HG02938 (cell line): ENCODE data around the gene RNF38.
A peak's percentile ranks its signal among the peaks of the same experiment; 100 is the strongest.
"Not testable (repeated sequence)": the region's sequence is repeated elsewhere in the genome, so short reads cannot be mapped to it uniquely, and the experiment has no call there.

ENCODE experiments used
- ATAC-seq: cut with Tn5 transposase; IDR thresholded peaks from one replicate; pipeline ENCODE4 v1.9.1; 2021; ENCODE audit warnings: mild to moderate bottlenecking, moderate library complexity; ENCODE audit not compliant: unreplicated experiment

The RNF38 gene

GRCh38 chr9:36407122-36407723 lies 7.2 kb upstream of the RNF38 start:
- peak; percentile 54 for ATAC-seq

GRCh38 chr9:36402536-36402935 lies 2.5 kb upstream of the RNF38 start:
- no peak for ATAC-seq

- ATAC-seq, result no peak
These were observed 1.9 kb upstream of the RNF38 start for GRCh38 chr9:36401897-36402480.

GRCh38 chr9:36401164-36401740 lies 1.2 kb upstream of the RNF38 start:
- ATAC-seq, result peak; percentile 51

- ATAC-seq, result peak; percentile 70
These were observed 479 bp upstream of the RNF38 start for GRCh38 chr9:36400332-36401163.

- ATAC-seq, result no peak
These were observed 1.3 kb downstream of the RNF38 start for GRCh38 chr9:36398745-36399144.

- no peak for ATAC-seq
These were observed 3.1 kb downstream of the RNF38 start for GRCh38 chr9:36396985-36397384.

GRCh38 chr9:36392489-36392888 lies 7.6 kb downstream of the RNF38 start:
- no peak for ATAC-seq

- no peak for ATAC-seq
These were observed 10.5 kb downstream of the RNF38 start for GRCh38 chr9:36389590-36389989.

- ATAC-seq, result not testable (repeated sequence)
These were observed 13.6 kb downstream of the RNF38 start for GRCh38 chr9:36386396-36386965.

GRCh38 chr9:36382484-36382883 lies 17.6 kb downstream of the RNF38 start:
- no peak for ATAC-seq

GRCh38 chr9:36364577-36364976 lies 35.5 kb downstream of the RNF38 start:
- ATAC-seq, result no peak

GRCh38 chr9:36363448-36363847 lies 36.6 kb downstream of the RNF38 start:
- ATAC-seq, result no peak

- ATAC-seq, result no peak
These were observed 41.6 kb downstream of the RNF38 start for GRCh38 chr9:36358486-36358885.

GRCh38 chr9:36357639-36358038 lies 42.4 kb downstream of the RNF38 start:
- no peak for ATAC-seq

GRCh38 chr9:36346569-36346968 lies 53.5 kb downstream of the RNF38 start:
- ATAC-seq, result no peak

GRCh38 chr9:36345103-36345846 lies 54.8 kb downstream of the RNF38 start:
- no peak for ATAC-seq

GRCh38 chr9:36341936-36342577 lies 58.0 kb downstream of the RNF38 start:
- no peak for ATAC-seq

GRCh38 chr9:36337865-36338264 lies 62.2 kb downstream of the RNF38 start:
- ATAC-seq, result no peak

GRCh38 chr9:36337002-36337401 lies 63.1 kb downstream of the RNF38 start:
- no peak for ATAC-seq
